Caco-2 (cell line): Measurements from ENCODE around the gene DKK1. TPM values are rescaled to one million over a fixed set of nuclear protein-coding genes. Genes with fewer than 3 reads are reported as not detected.

Experiments used
- BruUV-seq: library from RNA; stranded (reverse); fragments of 400-500 nt; replicated peaks from 2 replicates; lab custom pipeline; 2021; lab: Mats Ljungman, UMichigan
- CTCF ChIA-PET: fragments of 300-600 bp; sonication (Branson Sonifier 250); formaldehyde crosslinking; loops from one replicate; lab custom pipeline; 2022; ENCODE audit warnings: antibody characterized with exemption; lab: Charles Lee
- POLR2A ChIA-PET: fragments of 300-600 bp; sonication (Branson Sonifier 250); formaldehyde crosslinking; loops from one replicate; lab custom pipeline; 2022; ENCODE audit warnings: antibody characterized with exemption; lab: Charles Lee
- DNase-seq, 2 experiments: peaks; one replicate each; pipeline versions ENCODE4 v3.0.0 to v3.0.0-alpha.2; 2020 to 2022
- H3K27me3 ChIP-seq: replicated peaks from 2 replicates; pipeline ENCODE4 v1.6.0; 2011; ENCODE audit warnings: low read length; ENCODE audit not compliant: control insufficient read depth, insufficient read depth
- H3K36me3 ChIP-seq: 2 replicates; pipeline ENCODE4 v1.5.1; 2011; ENCODE audit warnings: low read length; ENCODE audit not compliant: control insufficient read depth, insufficient read depth
- H3K4me1 ChIP-seq: fragments of 250-450 bp; sonication (Bioruptor Pico); 2 replicates; pipeline ENCODE4 v1.5.1; 2020; ENCODE audit warnings: mild to moderate bottlenecking
- H3K4me3 ChIP-seq: 2 replicates; pipeline ENCODE4 v1.5.1; 2011; ENCODE audit warnings: low read depth, mild to moderate bottlenecking, control low read depth, low read length
- H3K9me3 ChIP-seq: fragments of 250-450 bp; sonication (Bioruptor Pico); 2 replicates; pipeline ENCODE4 v1.5.1; 2020; ENCODE audit warnings: mild to moderate bottlenecking, moderate library complexity
- H3K27ac Mint-ChIP-seq: one replicate; pipeline ENCODE4 v1.8.0; 2022; ENCODE audit warnings: mixed read lengths; ENCODE audit not compliant: unreplicated experiment
- H3K27me3 Mint-ChIP-seq: one replicate; pipeline ENCODE4 v1.8.0; 2022; ENCODE audit warnings: mixed read lengths; ENCODE audit not compliant: insufficient read depth, unreplicated experiment
- H3K36me3 Mint-ChIP-seq: one replicate; pipeline ENCODE4 v1.8.0; 2022; ENCODE audit warnings: mild to moderate bottlenecking, mixed read lengths; ENCODE audit not compliant: insufficient read depth, unreplicated experiment
- H3K4me1 Mint-ChIP-seq: one replicate; pipeline ENCODE4 v1.8.0; 2022; ENCODE audit warnings: low read depth, mixed read lengths; ENCODE audit not compliant: unreplicated experiment
- H3K4me3 Mint-ChIP-seq: one replicate; pipeline ENCODE4 v1.8.0; 2022; ENCODE audit warnings: mild to moderate bottlenecking, moderate library complexity, mixed read lengths; ENCODE audit not compliant: unreplicated experiment
- H3K9me3 Mint-ChIP-seq: one replicate; pipeline ENCODE4 v1.8.0; 2022; ENCODE audit warnings: mixed read lengths; ENCODE audit not compliant: unreplicated experiment
- CTCF ChIP-seq, 2 experiments: fragments of 200-600 bp in 1 of 2; IDR thresholded peaks; 1 replicate in 1 of 2; 2 replicates in 1 of 2; pipeline versions ENCODE4 v1.5.1 to v1.8.0; 2011 to 2022; ENCODE audit warnings: antibody characterized with exemption in 1 of 2, control low read depth in 1 of 2, inconsistent platforms in 1 of 2, low read depth in 1 of 2, low read length in 1 of 2, mild to moderate bottlenecking in 1 of 2, moderate library complexity in 1 of 2; ENCODE audit not compliant: insufficient read depth in 1 of 2, severe bottlenecking in 1 of 2, unreplicated experiment in 1 of 2
- intact Hi-C: fragments of 100-400 bp; cut with micrococcal nuclease; formaldehyde crosslinking; loops from one replicate; pipeline ENCODE4 v1.10.0; 2022; ENCODE audit not compliant: unreplicated experiment
- total RNA-seq: library from RNA; stranded (reverse); gene quantifications from 2 replicates; pipeline ENCODE4 v1.2.3, GENCODE V29; 2022

The DKK1 gene
- total RNA-seq, 1 experiment from 2014 or later: 1,866 TPM

GRCh38 chr10:52266858-52267257 is 47.2 kb upstream of the DKK1 start:
- H3K9me3 Mint-ChIP-seq: no peaks in the 10 kb centered on the region
- H3K36me3 Mint-ChIP-seq: no peaks in the 10 kb centered on the region
- POLR2A ChIA-PET: no interaction called here
- Histone ChIP-seq H3K36me3 (no peaks in the 10 kb centered on the region), H3K4me1 (no peaks in the 10 kb centered on the region), H3K27me3 (no peaks in the 10 kb centered on the region), H3K4me3 (no peak overlapping the region), H3K9me3 (no peaks in the 10 kb centered on the region)
- CTCF ChIA-PET: no interaction called here
- H3K4me3 Mint-ChIP-seq: no peak overlapping the region
- no peak overlapping the region for H3K27ac Mint-ChIP-seq
- no peaks in the 10 kb centered on the region for H3K27me3 Mint-ChIP-seq
- no peaks in the 10 kb centered on the region for H3K4me1 Mint-ChIP-seq
- no TSS peak for BruUV-seq
- DNase-seq: no peak
- no peak for TF ChIP-seq CTCF (IDR thresholded peaks at IDR 0.05; ENCODE audit: insufficient read depth in 1 of 2, low read depth in 1 of 2, low read length in 1 of 2, severe bottlenecking in 1 of 2, unreplicated experiment in 1 of 2)
- intact Hi-C loops: no loop called here

DNA sequence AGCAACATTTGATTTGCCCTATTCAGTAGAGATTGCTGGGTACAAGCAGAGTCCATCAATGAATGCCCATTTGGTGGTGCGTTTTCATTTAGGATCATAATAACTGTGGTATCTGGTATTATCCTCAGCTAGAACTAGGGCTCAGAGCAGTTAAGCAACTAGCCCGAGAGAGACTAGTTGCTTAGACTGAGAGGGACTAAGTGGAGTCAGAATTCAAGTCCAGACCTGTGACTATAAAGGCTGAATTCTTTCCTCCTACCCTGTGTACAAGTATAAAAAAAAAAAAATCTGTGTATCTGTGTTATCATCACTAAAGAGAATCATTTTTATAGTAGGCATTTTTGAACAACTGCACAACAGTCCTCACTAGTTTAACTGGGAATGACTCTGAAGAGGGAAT is 45.3 kb upstream of the DKK1 start:
- H3K36me3 ChIP-seq: no peaks in the 10 kb centered on the region
- 0 out of 2 replicates have a peak, but pooled peaks cover 6% of the 10 kb centered on the region for H3K9me3 ChIP-seq
- H3K4me1 ChIP-seq: no peaks in the 10 kb centered on the region
- CTCF ChIA-PET: no interaction called here
- no peak overlapping the region for H3K27ac Mint-ChIP-seq
- POLR2A ChIA-PET: no interaction called here
- intact Hi-C loops: no loop called here
- H3K4me3 Mint-ChIP-seq: no peak overlapping the region
- H3K27me3 Mint-ChIP-seq: no peaks in the 10 kb centered on the region
- no peak for TF ChIP-seq CTCF (IDR thresholded peaks at IDR 0.05; ENCODE audit: insufficient read depth in 1 of 2, low read depth in 1 of 2, low read length in 1 of 2, severe bottlenecking in 1 of 2, unreplicated experiment in 1 of 2)
- no peaks in the 10 kb centered on the region for H3K9me3 Mint-ChIP-seq
- H3K4me1 Mint-ChIP-seq: no peaks in the 10 kb centered on the region
- no peak for DNase-seq
- H3K27me3 ChIP-seq: no peaks in the 10 kb centered on the region
- no peaks in the 10 kb centered on the region for H3K36me3 Mint-ChIP-seq
- BruUV-seq: no TSS peak
- H3K4me3 ChIP-seq: no peak overlapping the region

DNA sequence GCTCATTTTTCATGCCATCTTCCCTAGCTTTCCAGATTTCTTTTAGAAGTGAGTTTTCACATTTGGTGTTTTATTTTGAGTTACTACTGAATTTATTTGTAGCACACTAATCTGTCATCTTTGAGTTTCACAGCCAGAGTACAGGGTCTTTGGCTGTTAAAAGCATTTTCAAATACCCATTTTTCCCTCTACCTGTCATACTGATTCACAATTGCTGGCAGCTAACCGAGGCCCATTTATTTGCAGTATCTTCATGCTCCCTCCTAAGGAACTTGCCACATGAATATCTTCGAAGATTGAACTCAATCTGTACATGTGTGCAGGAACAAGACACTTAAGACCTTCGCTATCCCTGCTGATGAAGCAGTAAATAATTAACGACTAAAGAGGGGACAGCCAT is 44.8 kb upstream of the DKK1 start:
- BruUV-seq: no TSS peak
- no peak overlapping the region for H3K4me3 Mint-ChIP-seq
- H3K9me3 Mint-ChIP-seq: no peaks in the 10 kb centered on the region
- H3K36me3 ChIP-seq: no peaks in the 10 kb centered on the region
- no peak overlapping the region for H3K27ac Mint-ChIP-seq
- no peaks in the 10 kb centered on the region for H3K27me3 Mint-ChIP-seq
- no peaks in the 10 kb centered on the region for H3K27me3 ChIP-seq
- 0 out of 2 replicates have a peak, but pooled peaks cover 6% of the 10 kb centered on the region for H3K9me3 ChIP-seq
- POLR2A ChIA-PET: no interaction called here
- no peak overlapping the region for H3K4me3 ChIP-seq
- no peaks in the 10 kb centered on the region for H3K4me1 ChIP-seq
- no peaks in the 10 kb centered on the region for H3K36me3 Mint-ChIP-seq
- no peak for DNase-seq
- no peaks in the 10 kb centered on the region for H3K4me1 Mint-ChIP-seq
- intact Hi-C loops: no loop called here
- CTCF ChIA-PET: no interaction called here
- TF ChIP-seq CTCF (IDR thresholded peaks at IDR 0.05; ENCODE audit: insufficient read depth in 1 of 2, low read depth in 1 of 2, low read length in 1 of 2, severe bottlenecking in 1 of 2, unreplicated experiment in 1 of 2): no peak
